ENCODE measurements around the gene SLTM. TPM values are rescaled to one million over a fixed set of nuclear protein-coding genes. Genes with fewer than 3 reads are reported as not detected.

Gene SLTM
- total and polyA plus RNA-seq, 8 donors = 44.7 to 291 (median 124) TPM

DNA sequence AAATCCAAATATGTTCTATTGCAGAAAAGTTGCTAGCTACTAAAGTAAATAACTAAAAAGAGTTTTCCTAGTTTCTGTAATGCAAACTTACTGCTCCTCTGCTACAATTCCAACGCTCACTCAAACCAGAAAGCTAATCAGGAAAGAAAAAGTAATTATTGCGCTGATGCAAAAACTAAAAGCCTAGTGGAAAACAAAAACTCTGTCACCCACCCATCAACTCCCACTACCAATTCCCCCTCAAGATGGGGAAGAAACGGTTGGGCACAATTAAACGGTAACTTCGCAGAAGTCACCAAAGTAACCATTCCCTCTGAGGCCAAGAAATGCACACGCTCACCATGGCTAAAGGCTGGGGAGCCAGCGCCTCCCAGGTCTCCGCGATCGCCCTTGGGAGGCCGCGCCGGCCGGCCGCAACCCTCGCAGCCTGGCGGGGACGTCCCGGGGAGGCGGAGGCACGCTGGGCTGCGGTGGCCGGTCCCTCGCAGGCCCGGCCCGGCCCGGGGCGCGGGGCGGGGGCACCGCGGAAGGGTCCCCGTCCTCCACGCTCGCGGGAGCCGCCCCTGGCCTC, 684 bp downstream of the SLTM start:
- WGBS, 5 donors = 0 to 1% (median 0%) methylated on average over 23 to 37 of the region's 37 CpGs
- Histone ChIP-seq H3K36me3 (peaks cover 12 to 24% (median 16%) of the 10 kb centered on the region in 4 donors), H3K27ac (peak overlapping the region; percentile 97 to 100 (median 99)), H3K9me3 (no peaks in the 10 kb centered on the region), H3K27me3 (no peaks in the 10 kb centered on the region), H3K4me1 (peaks cover 16 to 40% (median 28%) of the 10 kb centered on the region in 4 donors), H3K4me3 (peak overlapping the region; percentile 61 to 96 (median 78))
- no peak for TF ChIP-seq EP300 (IDR thresholded peaks at IDR 0.05)
- no peak for TF ChIP-seq POLR2A (IDR thresholded peaks at IDR 0.05)
- TF ChIP-seq, protein P1, sequence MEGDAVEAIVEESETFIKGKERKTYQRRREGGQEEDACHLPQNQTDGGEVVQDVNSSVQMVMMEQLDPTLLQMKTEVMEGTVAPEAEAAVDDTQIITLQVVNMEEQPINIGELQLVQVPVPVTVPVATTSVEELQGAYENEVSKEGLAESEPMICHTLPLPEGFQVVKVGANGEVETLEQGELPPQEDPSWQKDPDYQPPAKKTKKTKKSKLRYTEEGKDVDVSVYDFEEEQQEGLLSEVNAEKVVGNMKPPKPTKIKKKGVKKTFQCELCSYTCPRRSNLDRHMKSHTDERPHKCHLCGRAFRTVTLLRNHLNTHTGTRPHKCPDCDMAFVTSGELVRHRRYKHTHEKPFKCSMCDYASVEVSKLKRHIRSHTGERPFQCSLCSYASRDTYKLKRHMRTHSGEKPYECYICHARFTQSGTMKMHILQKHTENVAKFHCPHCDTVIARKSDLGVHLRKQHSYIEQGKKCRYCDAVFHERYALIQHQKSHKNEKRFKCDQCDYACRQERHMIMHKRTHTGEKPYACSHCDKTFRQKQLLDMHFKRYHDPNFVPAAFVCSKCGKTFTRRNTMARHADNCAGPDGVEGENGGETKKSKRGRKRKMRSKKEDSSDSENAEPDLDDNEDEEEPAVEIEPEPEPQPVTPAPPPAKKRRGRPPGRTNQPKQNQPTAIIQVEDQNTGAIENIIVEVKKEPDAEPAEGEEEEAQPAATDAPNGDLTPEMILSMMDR (IDR thresholded peaks at IDR 0.05) = no peak
- TF ChIP-seq POLR2AphosphoS5 (IDR thresholded peaks at IDR 0.05) = no peak
- DNase-seq = peak in 1 of 2 donors; percentile 54
- intact Hi-C loops (cut with DNase I; ENCODE audit: low total_unique reads) = no loop called here

DNA sequence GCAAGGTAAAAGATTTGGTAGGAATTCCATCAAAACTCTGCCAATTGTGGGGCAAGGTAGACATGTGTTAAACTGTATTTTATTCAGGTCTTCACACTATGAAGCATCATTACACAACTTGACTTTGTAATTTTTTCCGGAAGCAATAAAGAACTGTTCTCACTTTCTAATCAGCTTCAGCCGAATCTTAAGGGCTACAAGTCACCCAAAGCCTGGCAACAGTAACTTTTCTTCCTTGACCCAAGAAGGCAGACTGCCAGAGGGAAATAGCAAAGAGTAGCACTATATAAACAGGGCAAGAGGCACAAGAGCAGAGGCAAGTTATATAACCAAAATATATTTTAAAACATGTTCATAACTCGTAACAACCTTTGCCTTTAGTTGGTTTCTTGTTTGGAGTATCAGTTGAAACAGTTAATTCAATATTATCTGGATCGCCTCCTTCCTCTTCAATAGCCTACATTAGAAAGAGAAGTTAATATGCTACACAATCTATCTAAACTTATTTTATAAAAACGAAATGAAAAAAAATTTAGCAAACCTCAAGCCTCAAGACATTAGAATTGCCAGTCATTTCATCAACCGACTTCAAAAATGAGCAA, 1.4 kb downstream of the SLTM start:
- peaks cover 16 to 40% (median 29%) of the 10 kb centered on the region in 4 donors for H3K4me1 ChIP-seq
- peaks cover 18 to 31% (median 24%) of the 10 kb centered on the region in 4 donors for H3K36me3 ChIP-seq
- intact Hi-C loops (cut with DNase I; ENCODE audit: low total_unique reads) = no loop called here
- TF ChIP-seq POLR2AphosphoS5 (IDR thresholded peaks at IDR 0.05) (peak; percentile 21 to 84 (median 43)), POLR2A (IDR thresholded peaks at IDR 0.05) (no peak)
- peak overlapping the region; percentile 61 to 96 (median 78) for H3K4me3 ChIP-seq
- 0 to 2% (median 1%) methylated on average over 6 of the region's 6 CpGs for whole genome bisulfite sequencing, 5 donors
- peak overlapping the region in 4 of 5 donors; percentile 98 to 100 (median 99) for H3K27ac ChIP-seq
- DNase-seq = peak; percentile 46 to 70
- no peaks in the 10 kb centered on the region for H3K9me3 ChIP-seq
- H3K27me3 ChIP-seq = no peaks in the 10 kb centered on the region

DNA sequence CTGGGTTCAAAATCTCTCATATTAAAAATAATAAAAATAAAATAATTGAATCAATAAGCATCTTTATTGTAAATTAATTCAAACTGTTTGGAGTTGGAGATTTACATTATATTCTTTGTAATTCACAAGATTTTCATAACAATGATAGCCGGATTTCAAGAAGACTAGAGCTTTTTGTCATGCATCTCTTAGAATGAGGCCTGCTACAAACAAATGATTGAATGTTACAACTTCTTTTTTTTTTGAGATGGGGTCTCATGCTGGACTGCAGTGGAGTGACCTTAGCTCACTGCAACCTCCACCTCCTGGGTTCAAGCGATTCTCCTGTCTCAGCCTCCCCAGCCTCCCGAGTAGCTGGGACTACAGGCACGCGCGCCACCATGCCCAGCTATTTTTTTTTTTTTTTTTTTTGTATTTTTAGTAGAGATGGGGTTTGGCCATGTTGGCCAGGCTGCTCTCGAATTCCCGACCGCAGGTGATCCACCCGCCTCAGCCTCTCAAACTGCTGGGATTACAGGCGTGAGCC, 3.5 kb downstream of the SLTM start:
- TF ChIP-seq EP300 (IDR thresholded peaks at IDR 0.05) = no peak
- TF ChIP-seq, protein P1 (IDR thresholded peaks at IDR 0.05) = no peak
- TF ChIP-seq POLR2AphosphoS5 (IDR thresholded peaks at IDR 0.05) = no peak
- TF ChIP-seq POLR2A (IDR thresholded peaks at IDR 0.05) = no peak
- Histone ChIP-seq H3K4me3 (no peak overlapping the region), H3K4me1 (peaks cover 16 to 59% (median 41%) of the 10 kb centered on the region in 4 donors), H3K36me3 (peaks cover 24 to 46% (median 38%) of the 10 kb centered on the region in 4 donors), H3K27me3 (no peaks in the 10 kb centered on the region), H3K27ac (no peak overlapping the region), H3K9me3 (no peaks in the 10 kb centered on the region)
- intact Hi-C loops (cut with DNase I; ENCODE audit: low total_unique reads) = no loop called here
- 88 to 98% (median 94%) methylated on average over 11 of the region's 11 CpGs for WGBS, 5 donors
- no peak for DNase-seq

DNA sequence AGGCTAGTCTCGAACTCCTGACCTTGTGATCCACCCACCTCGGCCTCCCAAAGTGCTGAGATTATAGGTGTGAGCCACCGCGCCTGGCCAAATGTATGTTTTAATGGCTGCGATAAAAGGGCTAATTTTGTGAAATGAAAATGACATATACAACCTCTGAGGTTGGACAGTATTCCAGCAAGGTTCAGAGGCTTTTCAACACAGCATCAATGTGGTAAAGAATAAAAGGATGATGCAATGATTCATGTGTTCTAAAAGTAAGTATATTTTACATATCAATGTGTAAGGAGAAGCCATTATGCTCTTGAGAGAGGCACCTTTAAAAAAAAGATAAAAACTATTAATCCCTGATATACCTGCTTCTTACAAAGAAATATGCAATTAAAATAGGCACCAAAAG, 6.7 kb downstream of the SLTM start:
- Histone ChIP-seq H3K4me3 (no peak overlapping the region), H3K4me1 (peaks cover 14 to 72% (median 52%) of the 10 kb centered on the region in 4 donors), H3K9me3 (no peaks in the 10 kb centered on the region), H3K27ac (no peak overlapping the region), H3K27me3 (no peaks in the 10 kb centered on the region), H3K36me3 (peaks cover 24 to 53% (median 42%) of the 10 kb centered on the region in 4 donors)
- no peak for DNase-seq
- intact Hi-C loops (cut with DNase I; ENCODE audit: low total_unique reads) = no loop called here
- WGBS, 5 donors = 95 to 98% (median 97%) methylated on average over 5 of the region's 5 CpGs
- TF ChIP-seq POLR2A (IDR thresholded peaks at IDR 0.05) = no peak
- TF ChIP-seq, protein P1 (IDR thresholded peaks at IDR 0.05) = no peak
- TF ChIP-seq POLR2AphosphoS5 (IDR thresholded peaks at IDR 0.05) = no peak
